T follicular helper cell (primary cell): Measurements from ENCODE around the gene LRRK1.

ENCODE experiments used
- DNase-seq: peaks from one replicate; pipeline ENCODE4 v3.0.0-alpha.2; 2020; ENCODE audit warnings: low read depth

Gene LRRK1

DNA sequence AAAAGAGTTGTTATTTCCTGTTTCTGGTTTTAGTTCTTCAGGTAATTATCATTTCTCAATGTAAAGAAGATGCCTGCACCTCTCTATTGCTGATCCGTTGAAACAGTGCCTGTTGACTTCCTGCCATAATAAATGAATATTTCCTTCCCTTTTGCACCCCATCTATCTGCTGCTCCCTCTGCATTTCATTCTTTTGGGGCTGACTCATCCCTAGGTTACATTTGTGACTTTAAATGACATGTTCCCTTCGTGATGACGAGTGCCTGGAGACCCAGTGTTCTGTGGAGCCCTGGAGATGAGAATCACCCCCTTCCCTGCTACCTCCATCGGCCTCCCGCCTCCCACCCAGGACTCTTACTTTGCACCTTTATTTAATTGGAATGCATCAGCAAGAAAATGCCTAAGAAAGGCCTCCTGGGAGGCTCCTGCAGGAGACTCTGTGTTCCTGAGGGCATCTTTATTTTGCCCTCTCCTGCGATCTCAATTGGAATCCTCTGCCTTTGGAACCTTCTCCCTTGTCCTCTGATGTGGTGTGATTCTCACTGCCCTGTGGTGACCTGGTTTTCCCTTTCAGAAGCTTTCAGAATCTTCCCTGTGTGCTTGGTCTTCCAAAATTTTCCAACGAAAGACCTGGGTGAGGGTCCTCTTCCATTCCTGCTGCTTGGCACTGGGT, 13.7 kb downstream of the LRRK1 start:
- no peak for DNase-seq

DNA sequence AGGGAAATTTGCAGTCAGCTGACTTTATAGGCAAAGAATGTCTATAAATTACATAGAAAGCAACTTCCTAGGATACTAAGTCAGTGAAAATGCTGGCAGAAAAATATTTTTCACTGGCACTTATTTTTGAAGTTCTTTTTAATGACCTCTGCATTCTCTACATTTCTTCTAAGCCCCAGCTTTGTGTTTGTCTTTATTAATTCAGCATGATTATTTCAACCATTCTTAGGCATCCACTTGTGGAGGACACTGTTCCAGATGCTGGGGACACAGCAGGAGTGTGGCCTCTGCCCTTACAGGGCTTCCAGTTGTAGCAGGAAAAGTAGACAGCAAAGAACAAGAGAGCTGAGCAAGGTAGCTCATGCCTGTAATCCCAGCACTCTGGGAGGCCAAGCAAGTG, 15.0 kb downstream of the LRRK1 start:
- no peak for DNase-seq

DNA sequence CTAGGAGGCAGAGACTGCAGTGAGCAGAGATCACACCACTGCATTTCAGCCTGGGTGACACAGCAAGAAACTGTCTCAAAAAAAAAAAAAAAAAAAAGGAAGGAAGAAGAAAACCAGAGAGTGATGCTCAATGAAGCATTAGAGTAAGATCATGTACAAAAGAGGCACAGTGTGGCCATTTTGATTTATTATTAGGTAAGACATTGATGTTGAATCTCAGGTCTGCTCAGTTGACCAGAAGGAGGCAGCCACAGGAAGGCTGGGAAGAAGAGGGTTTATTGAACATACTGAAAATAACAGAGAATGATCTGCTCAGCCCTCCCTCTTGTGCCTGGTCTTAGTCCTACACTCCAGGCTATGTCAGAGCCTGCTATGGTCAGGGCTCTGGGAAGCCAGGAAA, 15.6 kb downstream of the LRRK1 start:
- DNase-seq: no peak

GRCh38 chr15:100937171-100937570, 18.0 kb downstream of the LRRK1 start:
- DNase-seq: no peak

DNA sequence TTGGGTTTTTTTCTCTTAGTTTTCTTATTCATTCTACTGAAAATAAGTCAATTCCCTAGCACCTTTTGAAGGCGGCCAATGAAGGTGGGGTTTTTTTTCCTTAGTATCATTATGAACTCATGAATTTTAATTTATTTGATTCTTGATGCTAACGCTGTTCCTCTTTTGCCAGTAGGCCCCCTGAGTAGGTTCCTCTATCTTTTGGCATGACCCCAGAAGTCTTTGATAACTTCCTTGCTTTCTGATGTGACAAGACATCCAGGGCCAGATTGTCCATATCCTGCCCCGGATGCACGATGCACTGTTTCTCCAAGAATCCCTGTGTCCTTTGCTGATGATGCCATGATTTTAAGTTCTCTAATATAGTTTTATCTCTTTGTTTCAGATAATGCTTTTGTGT, 20.6 kb downstream of the LRRK1 start:
- no peak for DNase-seq

- DNase-seq: no peak
These were observed 21.7 kb downstream of the LRRK1 start for GRCh38 chr15:100940767-100941379.

DNA sequence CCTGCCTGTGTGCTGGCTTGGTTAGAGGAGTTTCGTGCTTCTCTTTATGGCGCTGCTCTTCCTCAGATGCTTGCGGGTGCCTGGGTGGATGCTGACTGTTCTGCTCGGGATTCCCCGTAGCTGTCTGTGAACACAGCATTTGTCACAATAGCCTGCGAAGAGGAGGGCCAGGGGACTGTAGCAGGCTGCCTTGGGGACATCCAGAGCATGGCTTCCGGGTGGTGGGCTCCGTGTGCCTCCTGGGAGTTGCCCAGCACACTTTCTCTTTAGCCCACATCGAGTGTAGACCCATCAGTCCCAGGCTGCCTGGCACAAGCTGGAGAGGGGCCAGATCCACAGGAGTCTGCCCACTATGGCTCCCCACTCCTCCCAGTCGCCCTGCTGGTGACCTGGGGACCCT, 22.4 kb downstream of the LRRK1 start:
- DNase-seq: no peak

DNA sequence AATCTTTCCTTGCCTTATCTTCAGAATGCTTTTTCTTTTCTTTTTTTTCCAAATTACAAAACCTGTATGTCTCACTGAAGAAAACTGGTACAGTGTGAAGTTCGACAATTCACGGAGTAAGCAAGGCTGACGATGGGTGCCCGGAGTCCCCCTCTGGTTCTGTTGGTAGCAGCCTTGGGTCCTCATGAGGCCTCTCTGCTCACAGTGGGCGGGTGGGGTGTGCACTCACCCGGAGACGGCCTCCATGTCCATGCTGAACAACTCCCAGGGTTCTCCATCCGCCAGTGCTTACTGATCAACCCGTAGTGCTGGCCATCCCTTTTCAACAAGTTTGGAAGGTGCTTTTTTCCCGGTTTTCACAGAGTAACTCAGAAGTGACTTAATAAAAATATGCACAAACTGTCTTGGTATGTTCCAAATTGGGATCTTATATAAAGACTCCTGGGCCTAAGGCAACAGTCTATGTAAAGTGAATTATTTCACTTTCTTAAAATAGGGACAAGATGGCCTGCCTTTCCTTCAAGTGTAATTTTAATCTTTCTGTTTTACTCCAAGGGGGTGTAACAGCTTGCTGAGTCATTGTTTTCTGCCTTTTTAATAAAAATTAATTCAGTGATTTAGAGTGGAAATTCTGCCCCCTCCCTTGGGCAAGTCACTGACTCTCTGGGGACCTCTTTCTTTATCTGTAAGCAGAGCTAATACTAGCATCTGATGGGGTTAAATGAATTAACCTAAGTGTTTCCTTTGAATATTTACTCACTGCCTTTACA, 23.7 kb downstream of the LRRK1 start:
- no peak for DNase-seq

- no peak for DNase-seq
These were observed 25.2 kb downstream of the LRRK1 start for GRCh38 chr15:100944244-100944895.

DNA sequence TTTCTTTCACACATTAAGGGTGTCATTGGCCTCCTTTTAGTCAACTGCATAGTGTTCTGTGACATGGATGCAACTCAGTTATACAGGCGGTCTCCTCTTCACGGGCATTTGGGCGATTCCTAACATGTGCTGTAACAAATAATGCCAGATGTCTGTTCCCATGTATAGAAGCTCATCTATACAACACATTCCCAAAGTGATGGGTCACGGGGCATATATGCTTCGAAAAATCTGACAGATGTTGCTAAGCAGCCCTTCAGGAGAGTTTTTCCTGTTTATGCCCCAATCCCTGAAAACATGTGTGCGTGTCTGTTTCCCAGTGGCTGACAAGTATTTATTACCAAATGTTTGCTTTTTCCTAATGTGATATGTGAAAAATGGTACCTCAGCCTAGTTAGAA, 25.8 kb downstream of the LRRK1 start:
- DNase-seq: no peak

DNA sequence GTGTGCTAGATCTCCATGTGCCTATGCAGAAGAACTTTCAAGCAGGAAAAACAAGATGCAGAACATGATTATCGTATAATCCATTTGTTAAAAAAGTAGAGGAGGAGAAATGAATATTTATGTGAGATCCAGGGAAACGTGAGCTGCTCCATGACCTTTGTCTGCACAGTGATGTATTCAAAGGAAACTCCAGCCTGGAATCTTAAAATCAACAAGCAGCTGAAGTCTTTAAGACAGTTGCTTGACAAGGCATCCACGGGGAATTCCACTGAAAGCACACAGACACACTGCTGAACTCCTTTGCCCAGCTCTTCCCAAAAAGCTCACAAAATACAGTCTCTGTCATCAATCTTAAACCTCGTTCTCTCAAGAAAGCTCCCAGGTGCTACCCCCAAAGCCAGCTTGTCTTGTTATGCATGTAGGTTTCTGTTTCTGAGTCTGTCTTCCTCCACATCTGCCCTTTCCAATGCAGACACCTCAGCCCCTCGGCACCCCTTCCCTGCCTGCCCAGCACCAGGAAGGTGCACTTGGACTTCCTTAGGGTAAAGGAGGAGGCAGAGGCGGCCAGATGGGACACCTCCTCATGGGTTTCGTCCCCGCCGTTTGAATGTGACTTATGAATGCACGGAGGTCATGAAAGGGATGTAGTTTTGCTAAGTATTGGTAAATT, 28.7 kb downstream of the LRRK1 start:
- DNase-seq: no peak

GRCh38 chr15:100948430-100948762, 29.2 kb downstream of the LRRK1 start:
- no peak for DNase-seq

DNA sequence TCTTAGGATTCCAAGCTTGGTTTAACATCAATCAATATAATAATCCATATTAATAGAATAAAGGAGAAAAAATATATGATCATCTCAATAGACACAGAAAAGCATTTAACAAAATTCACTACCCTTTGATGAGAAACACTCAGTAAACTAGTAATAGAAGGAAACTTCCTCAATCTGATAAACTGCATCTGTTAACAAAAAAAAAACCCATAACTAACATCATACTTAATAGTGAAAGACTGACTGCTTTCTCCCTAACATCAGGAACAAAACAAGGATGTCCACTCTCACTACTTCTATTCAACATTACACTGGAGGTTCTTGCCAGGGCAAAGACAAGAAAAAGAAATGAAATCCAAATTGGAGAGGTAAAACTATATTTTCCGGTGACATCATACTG, 30.5 kb downstream of the LRRK1 start:
- DNase-seq: no peak

- no peak for DNase-seq
These were observed 32.8 kb downstream of the LRRK1 start for GRCh38 chr15:100951965-100952364.

DNA sequence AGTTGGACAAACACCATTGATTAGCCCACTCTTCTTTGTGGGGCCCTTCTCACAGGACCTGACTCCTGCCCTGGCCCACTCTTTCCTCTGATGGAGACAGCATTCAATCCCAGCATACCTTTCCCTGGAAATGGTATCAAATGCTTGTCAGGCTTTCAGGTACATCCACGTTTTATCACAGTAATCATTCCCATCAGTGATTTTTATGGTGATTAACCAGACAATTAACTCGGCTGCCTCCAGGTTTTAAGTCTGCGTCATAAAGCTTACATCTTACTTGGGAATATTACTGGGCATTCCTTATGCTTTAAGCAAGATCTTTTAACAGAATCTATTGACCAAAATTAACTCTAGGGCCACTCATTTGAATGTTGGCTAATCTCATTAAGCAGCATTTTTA, 33.4 kb downstream of the LRRK1 start:
- DNase-seq: no peak

GRCh38 chr15:100958326-100959065, 39.3 kb downstream of the LRRK1 start:
- no peak for DNase-seq

DNA sequence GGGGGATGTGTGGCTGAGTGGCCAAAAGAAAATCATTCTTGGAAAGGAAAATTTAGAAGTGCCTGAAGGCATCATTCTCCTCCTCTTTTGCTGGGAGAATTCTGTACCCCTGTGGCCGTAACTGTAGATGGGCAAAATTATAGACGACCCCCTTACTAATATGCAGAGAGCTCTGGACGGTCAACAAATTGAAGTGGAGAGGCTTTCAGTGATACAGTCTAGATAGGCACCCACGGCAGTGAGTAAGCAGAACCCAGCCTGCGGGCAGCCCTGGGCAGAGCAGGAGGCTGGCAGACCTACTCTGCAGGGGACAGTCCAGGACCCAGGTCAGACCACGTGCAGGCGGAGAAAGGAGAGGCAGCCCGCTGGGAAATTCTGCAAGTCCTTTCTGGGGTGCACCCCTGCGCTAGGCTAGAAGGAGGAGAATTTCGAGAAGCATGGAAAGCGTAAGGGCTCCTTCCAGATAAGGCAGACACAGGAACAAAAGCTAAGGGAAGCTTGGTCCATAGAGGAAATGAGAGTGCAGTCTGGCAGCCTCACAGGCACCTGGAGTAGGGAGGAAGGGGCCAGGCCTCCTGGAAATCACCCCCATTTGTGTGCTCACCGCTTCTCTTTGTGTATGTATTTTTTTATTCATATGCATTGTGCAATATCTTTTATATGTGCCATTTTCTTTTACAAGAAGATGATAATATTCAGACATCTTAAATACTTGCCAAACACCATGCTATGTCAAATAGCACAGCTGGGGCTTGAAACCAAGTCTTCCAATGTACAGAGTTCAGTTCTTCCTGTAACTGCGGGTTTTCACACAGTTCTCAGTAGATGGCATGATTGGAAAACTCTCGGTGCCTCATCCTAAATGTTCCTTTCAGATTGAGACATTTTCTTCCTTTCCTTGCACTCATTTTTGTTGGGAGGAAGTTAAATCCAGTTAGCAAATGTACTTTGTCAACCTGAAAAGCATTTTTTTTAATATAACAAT, 40.2 kb downstream of the LRRK1 start:
- DNase-seq: no peak

DNA sequence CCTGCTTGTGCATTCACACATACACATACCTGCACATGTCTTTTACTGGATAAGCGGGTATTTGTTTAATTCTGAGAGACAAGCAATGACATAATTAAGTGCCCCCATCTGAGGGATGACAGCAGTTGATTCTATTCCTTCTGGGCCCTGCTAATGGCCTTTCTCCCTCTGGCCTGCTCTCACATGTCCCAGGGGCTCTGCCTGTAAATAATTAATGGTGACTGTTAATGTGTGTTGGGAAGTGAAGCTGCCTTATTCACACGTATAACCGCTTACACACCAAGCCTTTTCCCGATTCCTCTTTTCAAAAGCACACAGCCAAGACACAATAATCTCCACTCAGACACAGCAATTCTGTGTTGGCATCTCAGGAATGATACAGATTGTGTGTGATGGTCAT, 47.8 kb downstream of the LRRK1 start:
- no peak for DNase-seq

GRCh38 chr15:100968050-100968966, 49.2 kb downstream of the LRRK1 start:
- DNase-seq: no peak
